ENCODE data around the gene SH3TC1. TPM values are rescaled to one million over a fixed set of nuclear protein-coding genes. Genes with fewer than 3 reads are reported as not detected.

The SH3TC1 gene
- total and polyA plus RNA-seq, 2 of the 8 experiments (the other 6 are each of a cell fraction or from before 2014, with no cell fraction given), result 0.15 TPM; not detected in 1

DNA sequence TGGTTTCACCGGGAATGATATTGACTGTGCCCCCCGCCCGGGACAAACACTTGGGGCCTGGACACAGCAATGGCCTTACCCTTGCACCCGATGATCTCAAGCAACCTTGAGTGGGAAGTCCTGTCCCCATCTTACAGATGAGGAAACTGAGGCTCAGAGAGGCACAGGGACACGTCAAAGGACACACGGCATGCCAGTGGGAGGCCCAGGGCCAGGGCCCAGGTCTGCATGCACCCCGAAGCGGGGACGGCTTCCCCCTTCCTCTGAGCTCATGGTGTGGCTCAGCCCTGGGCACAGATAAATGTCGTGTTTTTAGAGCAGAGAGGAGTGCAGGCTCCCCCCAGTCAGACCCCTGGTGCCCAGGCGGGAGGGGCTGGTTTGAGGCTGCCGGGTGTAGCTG is 36.6 kb downstream of the SH3TC1 start (continued):
- TF ChIP-seq SP1 (IDR thresholded peaks at IDR 0.05; ENCODE audit: low read depth, low read length), result no peak
- no peak for TF ChIP-seq GTF2F1 (IDR thresholded peaks at IDR 0.05; ENCODE audit: borderline replicate concordance, low read depth, low read length)
- no peak for TF ChIP-seq JUN (IDR thresholded peaks at IDR 0.05; ENCODE audit: low read depth, low read length)
